Uterus (tissue), 4 donors: ENCODE data around the gene FRZB. TPM values are rescaled to one million over a fixed set of nuclear protein-coding genes. Genes with fewer than 3 reads are reported as not detected.

ENCODE experiments used
- DNase-seq, 2 donors: peaks; one replicate each; pipeline ENCODE4 v3.0.0-alpha.2; 2019 to 2020
- H3K27ac ChIP-seq, 2 donors: fragments of 200-600 bp; sonication (generic); 1 replicate in 1 of 2; 2 replicates in 1 of 2; pipeline ENCODE4 v1.5.1; 2016 to 2018
- H3K27me3 ChIP-seq, 2 donors: fragments of 200-600 bp; sonication (generic); one replicate each; pipeline ENCODE4 v1.5.1; 2018 to 2019; ENCODE audit warnings: control low read depth in 1 of 2
- H3K36me3 ChIP-seq, 2 donors: fragments of 200-600 bp; sonication (generic); one replicate each; pipeline ENCODE4 v1.5.1; 2019; ENCODE audit warnings: control low read depth in 1 of 2
- H3K4me1 ChIP-seq, 2 donors: fragments of 200-600 bp; sonication (generic); one replicate each; pipeline ENCODE4 v1.5.1; 2018 to 2019; ENCODE audit warnings: control low read depth in 1 of 2
- H3K4me3 ChIP-seq, 2 donors: fragments of 200-600 bp; sonication (generic); 1 replicate in 1 of 2; 2 replicates in 1 of 2; pipeline ENCODE4 v1.5.1; 2018 to 2019; ENCODE audit warnings: mild to moderate bottlenecking in 1 of 2
- H3K9me3 ChIP-seq, 2 donors: fragments of 200-600 bp; sonication (generic); one replicate each; pipeline ENCODE4 v1.5.1; 2019; ENCODE audit warnings: control low read depth in 1 of 2
- POLR2A ChIP-seq, 2 donors: fragments of 450-650 bp; IDR thresholded peaks; one replicate each; pipeline ENCODE4 v1.6.1; 2016; ENCODE audit warnings: antibody characterized with exemption in 2 of 2, mild to moderate bottlenecking in 1 of 2, moderate library complexity in 1 of 2
- intact Hi-C: fragments of 100-400 bp; cut with DNase I; formaldehyde crosslinking; loops from one replicate; pipeline ENCODE4 v1.15.1; 2023; ENCODE audit warnings: low total_unique reads
- total RNA-seq, 4 donors: library from RNA; depleted of rRNA in 3 of 4; stranded (reverse); fragments of >200 nt in 3 of 4; gene quantifications; one replicate each; pipeline versions ENCODE4 v1.1.0 to v1.2.4, GENCODE V29; 2014 to 2023
- TF ChIP-seq, protein P1 (sequence below), 4 experiments: fragments of 200-600 bp in 2 of 4; fragments of 450-650 bp in 2 of 4; sonication (generic) in 2 of 4; IDR thresholded peaks; one replicate each; pipeline ENCODE4 v1.5.1; 2016 to 2019; ENCODE audit warnings: antibody characterized with exemption in 4 of 4, mild to moderate bottlenecking in 2 of 4, moderate library complexity in 1 of 4
- donor health status: DM: yes; HTN: yes; CAD: no.

FRZB gene, protein sequence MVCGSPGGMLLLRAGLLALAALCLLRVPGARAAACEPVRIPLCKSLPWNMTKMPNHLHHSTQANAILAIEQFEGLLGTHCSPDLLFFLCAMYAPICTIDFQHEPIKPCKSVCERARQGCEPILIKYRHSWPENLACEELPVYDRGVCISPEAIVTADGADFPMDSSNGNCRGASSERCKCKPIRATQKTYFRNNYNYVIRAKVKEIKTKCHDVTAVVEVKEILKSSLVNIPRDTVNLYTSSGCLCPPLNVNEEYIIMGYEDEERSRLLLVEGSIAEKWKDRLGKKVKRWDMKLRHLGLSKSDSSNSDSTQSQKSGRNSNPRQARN
- total RNA-seq = 10 to 100 TPM in 1 of 4 donors, 1 to 10 TPM in 2, under 1 TPM in 1; 0.29 to 15.1 (median 7.3) TPM

DNA sequence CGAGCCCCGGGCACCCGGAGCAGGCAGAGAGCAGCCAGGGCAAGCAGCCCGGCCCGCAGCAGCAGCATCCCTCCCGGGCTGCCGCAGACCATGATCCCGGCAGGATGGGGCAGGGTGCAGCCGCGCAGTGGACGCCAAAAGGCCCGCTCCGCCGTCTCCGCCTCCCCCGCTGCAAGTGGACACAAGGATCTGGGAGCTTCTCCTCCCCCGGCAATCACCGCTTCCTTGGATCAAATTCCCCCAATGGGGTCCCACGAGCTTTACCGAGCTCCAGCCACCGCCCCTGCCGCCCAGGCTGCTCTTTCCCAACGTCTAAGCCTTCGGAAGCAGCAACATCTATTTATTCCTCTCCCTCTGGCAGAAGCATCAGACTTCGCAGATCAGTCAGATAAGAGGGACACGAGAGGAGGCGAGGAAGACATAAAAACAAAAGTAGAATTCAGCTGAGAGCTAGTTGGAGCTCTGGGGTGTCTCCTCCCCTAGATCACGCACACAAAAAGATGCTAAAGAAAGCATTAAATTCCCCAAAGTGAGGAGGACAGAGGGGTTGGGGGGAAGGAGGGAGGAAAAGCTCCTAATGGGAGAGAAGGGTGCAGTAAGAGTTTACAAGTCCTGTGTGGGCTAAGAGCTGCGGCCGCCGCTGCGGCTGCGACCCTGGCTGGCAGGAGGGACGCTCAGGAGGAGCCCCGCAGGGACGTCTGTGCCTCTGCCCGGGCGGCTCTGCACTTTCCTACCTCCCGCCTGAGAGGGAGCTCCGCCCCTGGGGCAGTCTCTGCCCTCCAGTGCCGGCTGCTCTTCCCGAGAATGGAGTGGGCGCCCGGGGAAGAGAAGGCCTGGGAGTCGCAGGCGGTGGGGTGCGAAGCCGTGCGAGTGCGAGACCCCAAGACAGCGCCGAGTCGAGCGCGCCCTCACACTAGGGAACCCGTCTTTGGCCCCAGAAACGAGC lies at the start of gene FRZB:
FRZB (minus strand) TSS at position 177 of the 946 bp plus-strand sequence; CDS start at position 92, 85 bp downstream.
- Histone ChIP-seq H3K4me1 (no peaks in the 10 kb centered on the region), H3K36me3 (no peaks in the 10 kb centered on the region), H3K9me3 (no peaks in the 10 kb centered on the region), H3K27ac (peak within 1 kb of the TSS; percentile 76 to 78), H3K4me3 (peak within 1 kb of the TSS; percentile 41 to 42), H3K27me3 (no peaks in the 10 kb centered on the region)
- DNase-seq = peak; percentile 84 to 87
- no peak for TF ChIP-seq POLR2A (IDR thresholded peaks at IDR 0.05)
- TF ChIP-seq, protein P1, sequence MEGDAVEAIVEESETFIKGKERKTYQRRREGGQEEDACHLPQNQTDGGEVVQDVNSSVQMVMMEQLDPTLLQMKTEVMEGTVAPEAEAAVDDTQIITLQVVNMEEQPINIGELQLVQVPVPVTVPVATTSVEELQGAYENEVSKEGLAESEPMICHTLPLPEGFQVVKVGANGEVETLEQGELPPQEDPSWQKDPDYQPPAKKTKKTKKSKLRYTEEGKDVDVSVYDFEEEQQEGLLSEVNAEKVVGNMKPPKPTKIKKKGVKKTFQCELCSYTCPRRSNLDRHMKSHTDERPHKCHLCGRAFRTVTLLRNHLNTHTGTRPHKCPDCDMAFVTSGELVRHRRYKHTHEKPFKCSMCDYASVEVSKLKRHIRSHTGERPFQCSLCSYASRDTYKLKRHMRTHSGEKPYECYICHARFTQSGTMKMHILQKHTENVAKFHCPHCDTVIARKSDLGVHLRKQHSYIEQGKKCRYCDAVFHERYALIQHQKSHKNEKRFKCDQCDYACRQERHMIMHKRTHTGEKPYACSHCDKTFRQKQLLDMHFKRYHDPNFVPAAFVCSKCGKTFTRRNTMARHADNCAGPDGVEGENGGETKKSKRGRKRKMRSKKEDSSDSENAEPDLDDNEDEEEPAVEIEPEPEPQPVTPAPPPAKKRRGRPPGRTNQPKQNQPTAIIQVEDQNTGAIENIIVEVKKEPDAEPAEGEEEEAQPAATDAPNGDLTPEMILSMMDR (IDR thresholded peaks at IDR 0.05) = no peak
- intact Hi-C loops = no loop called here

DNA sequence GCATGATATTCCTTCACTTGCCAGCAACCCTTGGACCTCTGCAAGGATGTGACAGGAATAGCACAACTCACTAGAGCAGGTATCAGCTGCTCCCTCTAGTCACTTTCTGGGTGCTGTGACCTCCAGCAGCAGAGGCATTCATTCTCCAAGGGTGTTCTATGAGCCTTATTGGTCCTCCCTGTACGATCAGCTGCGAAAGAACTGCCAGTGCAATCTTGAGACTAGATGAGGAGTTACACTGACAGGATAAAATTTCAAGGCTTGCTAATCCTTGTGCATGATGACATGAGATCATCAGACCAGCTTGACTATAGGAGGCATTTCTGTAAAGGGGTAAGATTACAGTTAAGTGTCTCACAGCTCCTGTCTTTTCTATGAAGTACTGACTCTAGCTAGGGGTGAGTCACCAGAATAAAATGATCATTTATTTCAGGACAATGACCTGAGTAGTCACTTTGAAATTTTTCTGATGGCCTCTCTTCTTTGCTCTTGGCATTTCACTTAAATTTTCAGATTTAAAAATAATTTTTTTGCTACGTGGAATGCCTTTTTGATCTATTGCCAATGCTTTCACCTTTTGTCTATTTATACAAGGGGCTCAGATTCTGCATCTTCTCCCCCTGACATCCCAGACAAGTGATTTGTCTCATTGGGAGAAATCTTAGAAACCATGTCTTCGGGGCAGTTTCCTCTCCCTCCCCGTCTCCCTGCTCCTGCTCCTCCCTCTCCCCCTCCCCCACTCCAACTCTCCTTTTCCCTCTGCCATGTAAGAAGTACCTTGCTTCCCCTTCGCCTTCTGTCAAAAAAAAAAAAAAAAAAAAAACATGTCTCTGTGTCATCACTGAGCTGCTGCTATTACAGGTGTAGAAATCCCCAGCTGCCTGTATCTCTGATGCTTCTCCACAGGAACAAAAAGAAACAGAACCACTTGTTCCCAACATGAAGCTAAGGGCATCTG lies 49.2 kb upstream of the FRZB start:
- Histone ChIP-seq H3K4me1 (no peaks in the 10 kb centered on the region), H3K27me3 (no peaks in the 10 kb centered on the region), H3K4me3 (no peak overlapping the region), H3K9me3 (no peaks in the 10 kb centered on the region), H3K36me3 (no peaks in the 10 kb centered on the region), H3K27ac (no peak overlapping the region)
- intact Hi-C loops = no loop called here
- DNase-seq = no peak
- TF ChIP-seq POLR2A (IDR thresholded peaks at IDR 0.05) = no peak
- TF ChIP-seq, protein P1 (IDR thresholded peaks at IDR 0.05) = no peak

DNA sequence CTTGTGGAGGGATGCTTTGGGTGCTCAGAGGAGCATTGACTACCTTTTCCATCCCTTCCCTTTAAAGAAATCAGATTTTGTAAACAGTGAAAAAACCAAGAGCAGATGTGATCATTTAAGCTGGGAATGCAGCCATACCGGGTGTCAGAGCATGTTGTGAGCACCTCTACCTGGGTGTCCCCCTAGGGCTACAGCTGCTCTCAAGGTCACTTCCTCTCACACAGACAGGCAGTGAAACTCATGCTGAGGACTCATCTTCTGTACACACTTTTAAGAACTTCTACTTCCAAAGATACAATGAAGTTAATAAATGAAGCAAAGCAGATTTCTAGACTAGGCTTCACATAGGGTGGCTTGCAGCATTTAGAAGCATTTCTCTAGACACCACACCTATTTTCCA lies 48.4 kb upstream of the FRZB start:
- TF ChIP-seq, protein P1 (IDR thresholded peaks at IDR 0.05) = no peak
- no peak for TF ChIP-seq POLR2A (IDR thresholded peaks at IDR 0.05)
- Histone ChIP-seq H3K27me3 (no peaks in the 10 kb centered on the region), H3K9me3 (no peaks in the 10 kb centered on the region), H3K4me1 (no peaks in the 10 kb centered on the region), H3K27ac (no peak overlapping the region), H3K36me3 (no peaks in the 10 kb centered on the region), H3K4me3 (no peak overlapping the region)
- no peak for DNase-seq
- intact Hi-C loops = no loop called here

DNA sequence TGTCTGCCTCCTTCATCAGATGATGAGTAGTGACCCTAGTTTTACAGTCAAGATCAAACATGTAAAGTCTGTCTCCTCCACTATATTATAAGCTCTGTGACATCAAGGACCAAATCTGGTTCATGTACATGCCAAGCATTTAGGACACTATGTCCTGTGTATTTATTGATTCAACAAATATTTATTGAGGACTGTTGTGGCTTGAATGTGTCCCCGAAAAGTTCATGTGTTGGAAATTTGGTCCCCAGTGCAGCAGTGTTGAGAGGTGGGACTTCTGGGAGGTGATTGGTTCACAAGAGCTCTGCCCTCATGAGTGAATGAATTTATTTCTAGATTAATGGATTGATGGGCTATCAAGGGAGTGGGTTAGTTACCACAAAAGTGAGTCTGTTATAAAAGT lies 46.6 kb upstream of the FRZB start:
- Histone ChIP-seq H3K9me3 (no peaks in the 10 kb centered on the region), H3K27me3 (no peaks in the 10 kb centered on the region), H3K36me3 (no peaks in the 10 kb centered on the region), H3K27ac (no peak overlapping the region), H3K4me1 (no peaks in the 10 kb centered on the region), H3K4me3 (no peak overlapping the region)
- intact Hi-C loops = no loop called here
- TF ChIP-seq, protein P1 (IDR thresholded peaks at IDR 0.05) = no peak
- no peak for TF ChIP-seq POLR2A (IDR thresholded peaks at IDR 0.05)
- no peak for DNase-seq
